Suprapubic skin (tissue), 4 donors: Measurements from ENCODE around the gene UBA1.

Source experiments
- CTCF ChIP-seq, 2 donors: fragments of 200-600 bp in 1 of 2; fragments of 450-650 bp in 1 of 2; sonication (generic) in 1 of 2; IDR thresholded peaks; one replicate each; pipeline ENCODE4 v1.5.1; 2016 to 2019; ENCODE audit warnings: antibody characterized with exemption in 2 of 2, mild to moderate bottlenecking in 1 of 2, moderate library complexity in 1 of 2
- EP300 ChIP-seq: sonication (generic); formaldehyde crosslinking; IDR thresholded peaks from one replicate; pipeline ENCODE4 v1.6.1; 2017; ENCODE audit warnings: antibody characterized with exemption
- POLR2A ChIP-seq, 2 donors: fragments of 450-650 bp; IDR thresholded peaks; one replicate each; pipeline ENCODE4 v1.6.1; 2017; ENCODE audit warnings: antibody characterized with exemption in 2 of 2, mild to moderate bottlenecking in 2 of 2, moderate library complexity in 2 of 2
- POLR2AphosphoS5 ChIP-seq, 3 donors: sonication (generic); formaldehyde crosslinking; IDR thresholded peaks; one replicate each; pipeline ENCODE4 v1.6.1; 2017; ENCODE audit warnings: antibody characterized with exemption in 3 of 3

GRCh38 chrX:47144626-47145394 lies 48.8 kb upstream of the UBA1 start, which contains the start of the genes NDUFB11 and RBM10:
- TF ChIP-seq POLR2AphosphoS5 (IDR thresholded peaks at IDR 0.05) (peak in 1 of 3 donors; percentile 62), POLR2A (IDR thresholded peaks at IDR 0.05) (peak in 1 of 2 donors; percentile 68), CTCF (IDR thresholded peaks at IDR 0.05) (peak; percentile 71 to 76), EP300 (no peak)
